Loucy (cell line): Measurements from ENCODE around the gene ARID1B.

Experiments used
- H2AFZ ChIP-seq: fragments of 200-600 bp; sonication (generic); 2 replicates; pipeline ENCODE4 v1.6.0; 2016; ENCODE audit warnings: antibody characterized with exemption, mild to moderate bottlenecking, low read length, moderate library complexity
- H3F3A ChIP-seq: fragments of 200-600 bp; 2 replicates; pipeline ENCODE4 v1.6.0; 2016; ENCODE audit warnings: antibody characterized with exemption, low read depth, mild to moderate bottlenecking
- H3K27me3 ChIP-seq: fragments of 200-600 bp; sonication (generic); 2 replicates; pipeline ENCODE4 v1.6.1; 2014; ENCODE audit warnings: low read length, mild to moderate bottlenecking; ENCODE audit not compliant: insufficient read depth, poor library complexity, severe bottlenecking
- H3K36me3 ChIP-seq: fragments of 200-600 bp; sonication (generic); 2 replicates; pipeline ENCODE4 v1.6.1; 2016; ENCODE audit warnings: low read length; ENCODE audit not compliant: insufficient read depth
- H3K4me1 ChIP-seq: fragments of 200-600 bp; sonication (generic); 2 replicates; pipeline ENCODE4 v1.5.1; 2014; ENCODE audit warnings: low read length, mild to moderate bottlenecking; ENCODE audit not compliant: insufficient read depth, poor library complexity, severe bottlenecking
- H3K4me2 ChIP-seq: fragments of 200-600 bp; sonication (generic); 2 replicates; pipeline ENCODE4 v1.6.0; 2014; ENCODE audit warnings: antibody characterized with exemption, low read length, low read depth, mild to moderate bottlenecking; ENCODE audit not compliant: poor library complexity, severe bottlenecking
- H3K4me3 ChIP-seq: fragments of 200-600 bp; sonication (generic); 2 replicates; pipeline ENCODE4 v1.5.1; 2014; ENCODE audit warnings: low read length, mild to moderate bottlenecking, mixed read lengths; ENCODE audit not compliant: poor library complexity, severe bottlenecking
- H3K79me2 ChIP-seq: fragments of 200-600 bp; sonication (generic); 2 replicates; pipeline ENCODE4 v1.6.1; 2014; ENCODE audit warnings: low read length; ENCODE audit not compliant: insufficient read depth
- H3K9ac ChIP-seq: fragments of 200-600 bp; sonication (generic); 2 replicates; pipeline ENCODE4 v1.6.0; 2014; ENCODE audit warnings: mild to moderate bottlenecking, low read depth, low read length, moderate library complexity; ENCODE audit not compliant: poor library complexity, severe bottlenecking
- H3K9me2 ChIP-seq: fragments of 200-600 bp; sonication (generic); replicated peaks from 2 replicates; pipeline ENCODE4 v1.6.1; 2016; ENCODE audit warnings: low read depth, low read length, mixed read lengths
- H3K9me3 ChIP-seq: fragments of 200-600 bp; sonication (generic); 2 replicates; pipeline ENCODE4 v1.6.1; 2014; ENCODE audit warnings: mild to moderate bottlenecking, antibody characterized with exemption, low read length, low read depth; ENCODE audit not compliant: insufficient read depth
- H4K20me1 ChIP-seq: fragments of 200-600 bp; sonication (generic); 2 replicates; pipeline ENCODE4 v1.6.0; 2014; ENCODE audit warnings: antibody characterized with exemption, low read length, mild to moderate bottlenecking; ENCODE audit not compliant: insufficient read depth, poor library complexity, severe bottlenecking
- EZH2phosphoT487 ChIP-seq: fragments of 200-600 bp; IDR thresholded peaks from 2 replicates; pipeline ENCODE4 v1.6.1; 2018; ENCODE audit warnings: antibody characterized with exemption, mild to moderate bottlenecking, moderate library complexity, borderline replicate concordance
- TF ChIP-seq, protein P1 (sequence below): fragments of 200-600 bp; sonication (generic); conservative IDR thresholded peaks from 2 replicates; pipeline ENCODE4 v1.5.1; 2014; ENCODE audit warnings: mild to moderate bottlenecking, antibody characterized with exemption, low read length

Gene ARID1B

DNA sequence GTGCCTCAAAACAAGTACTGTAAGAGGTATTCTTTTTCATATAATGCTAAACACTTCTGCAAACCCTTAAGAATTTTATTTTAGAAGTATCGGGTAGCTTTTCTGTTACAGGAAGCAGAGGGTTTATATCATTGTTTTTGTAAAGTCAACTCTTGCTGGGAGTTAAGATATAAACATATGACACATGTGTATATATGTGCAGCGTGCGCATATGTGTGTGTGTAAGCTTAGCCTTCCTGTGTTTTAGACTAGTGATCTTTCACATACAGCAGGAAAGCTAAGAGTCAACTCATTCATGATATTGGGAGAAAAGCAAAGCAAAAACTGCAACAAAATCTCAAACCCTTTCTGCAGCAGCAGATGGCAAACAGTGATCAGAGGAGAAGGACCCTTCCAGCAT is 102.4 kb downstream of the ARID1B start:
- Histone ChIP-seq H3K9me3 (no peaks in the 10 kb centered on the region), H4K20me1 (peaks cover 92% of the 10 kb centered on the region), H3K4me2 (no peak overlapping the region), H3K36me3 (peaks cover 6% of the 10 kb centered on the region; the same call in 1 of the 2 replicates), H3K9ac (no peak overlapping the region), H3K4me1 (peaks cover 35% of the 10 kb centered on the region), H3K79me2 (peaks cover 100% of the 10 kb centered on the region), H3F3A (no peaks in the 10 kb centered on the region), H3K4me3 (no peak overlapping the region), H3K27me3 (no peaks in the 10 kb centered on the region), H2AFZ (no peak overlapping the region), H3K9me2 (no peaks in the 10 kb centered on the region)
- no peak for TF ChIP-seq EZH2phosphoT487
- TF ChIP-seq, protein P1, sequence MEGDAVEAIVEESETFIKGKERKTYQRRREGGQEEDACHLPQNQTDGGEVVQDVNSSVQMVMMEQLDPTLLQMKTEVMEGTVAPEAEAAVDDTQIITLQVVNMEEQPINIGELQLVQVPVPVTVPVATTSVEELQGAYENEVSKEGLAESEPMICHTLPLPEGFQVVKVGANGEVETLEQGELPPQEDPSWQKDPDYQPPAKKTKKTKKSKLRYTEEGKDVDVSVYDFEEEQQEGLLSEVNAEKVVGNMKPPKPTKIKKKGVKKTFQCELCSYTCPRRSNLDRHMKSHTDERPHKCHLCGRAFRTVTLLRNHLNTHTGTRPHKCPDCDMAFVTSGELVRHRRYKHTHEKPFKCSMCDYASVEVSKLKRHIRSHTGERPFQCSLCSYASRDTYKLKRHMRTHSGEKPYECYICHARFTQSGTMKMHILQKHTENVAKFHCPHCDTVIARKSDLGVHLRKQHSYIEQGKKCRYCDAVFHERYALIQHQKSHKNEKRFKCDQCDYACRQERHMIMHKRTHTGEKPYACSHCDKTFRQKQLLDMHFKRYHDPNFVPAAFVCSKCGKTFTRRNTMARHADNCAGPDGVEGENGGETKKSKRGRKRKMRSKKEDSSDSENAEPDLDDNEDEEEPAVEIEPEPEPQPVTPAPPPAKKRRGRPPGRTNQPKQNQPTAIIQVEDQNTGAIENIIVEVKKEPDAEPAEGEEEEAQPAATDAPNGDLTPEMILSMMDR = no peak

DNA sequence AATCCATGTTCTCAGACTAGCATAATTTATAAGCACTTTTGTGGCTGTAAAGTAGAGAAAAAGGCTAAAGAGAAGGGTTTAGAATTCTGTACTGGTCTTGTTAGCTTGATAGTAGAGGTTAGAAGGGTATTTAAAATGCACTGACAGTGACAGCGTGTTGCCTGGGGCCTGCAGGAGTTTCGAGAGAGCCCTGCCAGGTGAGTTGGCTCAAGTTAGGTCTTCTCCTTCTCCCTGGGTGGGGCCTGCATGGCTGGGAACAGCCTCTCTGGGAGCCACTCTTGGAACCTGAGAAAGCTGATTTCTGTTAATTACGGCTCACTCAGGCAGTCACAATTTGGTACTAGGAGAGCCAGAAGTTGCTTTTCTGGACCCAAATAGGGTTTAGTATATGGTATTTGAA is 103.7 kb downstream of the ARID1B start:
- TF ChIP-seq EZH2phosphoT487 = no peak
- TF ChIP-seq, protein P1 = no peak
- Histone ChIP-seq H3K9me3 (no peaks in the 10 kb centered on the region), H4K20me1 (peaks cover 92% of the 10 kb centered on the region), H3K27me3 (no peaks in the 10 kb centered on the region), H3K4me3 (no peak overlapping the region), H3K79me2 (peaks cover 100% of the 10 kb centered on the region), H3K9me2 (no peaks in the 10 kb centered on the region), H3K4me2 (no peak overlapping the region), H3F3A (no peaks in the 10 kb centered on the region), H3K36me3 (peaks cover 6% of the 10 kb centered on the region; the same call in 1 of the 2 replicates), H3K9ac (no peak overlapping the region), H3K4me1 (peaks cover 24% of the 10 kb centered on the region), H2AFZ (no peak overlapping the region)

DNA sequence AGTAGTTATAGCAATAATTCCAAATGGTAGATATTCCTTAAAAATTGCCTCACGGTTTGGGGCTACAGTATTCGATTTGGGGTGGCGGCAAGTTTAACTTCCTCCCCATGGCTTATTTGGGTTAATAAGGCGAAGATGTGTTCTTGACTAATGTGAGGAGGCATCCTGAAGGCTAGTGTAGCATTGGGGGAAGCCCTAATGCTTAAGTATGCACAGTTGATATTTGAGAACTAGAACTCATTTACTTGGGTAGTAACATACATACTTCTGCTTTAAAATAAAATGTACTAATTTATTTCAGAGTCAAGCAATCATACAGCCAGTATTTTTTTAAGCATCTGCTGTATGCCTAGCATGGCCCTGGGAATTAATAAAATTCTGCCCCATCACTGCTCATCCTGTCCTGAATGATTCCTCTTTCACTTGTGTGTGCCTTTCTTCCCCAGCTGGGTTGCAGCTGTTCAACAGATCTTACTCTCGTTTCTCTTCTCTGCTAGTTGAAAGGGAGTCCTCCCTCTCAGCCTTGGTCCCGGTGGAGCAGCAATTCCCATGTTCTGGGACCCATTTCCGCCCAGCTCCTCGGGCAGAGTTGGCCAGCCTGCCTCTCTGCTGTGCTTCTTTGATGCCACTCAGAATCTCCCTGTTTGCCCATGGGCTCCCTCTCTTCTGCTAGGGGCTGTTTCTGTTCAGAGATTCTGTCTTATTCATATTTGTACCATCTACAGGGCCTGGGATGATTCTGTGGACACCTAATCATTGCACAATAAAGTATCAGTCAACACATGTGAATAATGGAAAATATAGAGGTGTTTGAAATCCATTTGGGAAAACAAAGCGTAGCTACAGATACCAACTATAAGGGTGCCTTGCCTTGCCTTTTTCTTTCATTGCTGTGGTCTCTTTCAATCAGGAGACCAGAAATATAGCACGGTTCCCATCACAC is 104.8 kb downstream of the ARID1B start:
- H3K4me1 ChIP-seq = peaks cover 24% of the 10 kb centered on the region

More for the DNA sequence above, 104.8 kb downstream of the ARID1B start:
- Histone ChIP-seq H3K27me3 (no peaks in the 10 kb centered on the region), H3K9me3 (no peaks in the 10 kb centered on the region), H3K9ac (no peak overlapping the region), H3K4me2 (no peak overlapping the region), H4K20me1 (peaks cover 88% of the 10 kb centered on the region), H3F3A (no peaks in the 10 kb centered on the region), H2AFZ (no peak overlapping the region), H3K79me2 (peaks cover 100% of the 10 kb centered on the region), H3K4me3 (no peak overlapping the region), H3K9me2 (no peaks in the 10 kb centered on the region), H3K36me3 (peaks cover 8% of the 10 kb centered on the region; the same call in 1 of the 2 replicates)
- TF ChIP-seq, protein P1 = no peak
- no peak for TF ChIP-seq EZH2phosphoT487
